Ovary (tissue), 9 donors: ENCODE measurements around the gene RPS25. TPM values are rescaled to one million over a fixed set of nuclear protein-coding genes. Genes with fewer than 3 reads are reported as not detected.
"Not testable (repeated sequence)": the region's sequence is repeated elsewhere in the genome, so short reads cannot be mapped to it uniquely, and the experiment has no call there.

Source experiments
- DNase-seq, 5 donors: peaks; one replicate each; pipeline ENCODE4 v3.0.0-alpha.2; 2019 to 2020
- H3K27ac ChIP-seq, 2 donors: fragments of 200-600 bp; one replicate each; pipeline versions ENCODE4 v1.5.1 to v1.8.0; 2019 to 2022
- H3K27me3 ChIP-seq: fragments of 200-600 bp; one replicate; pipeline ENCODE4 v1.8.0; 2022
- H3K36me3 ChIP-seq: fragments of 200-600 bp; sonication (generic); one replicate; pipeline ENCODE4 v1.5.1; 2019
- H3K4me1 ChIP-seq: one replicate; pipeline ENCODE4 v1.8.1; 2013; ENCODE audit warnings: mild to moderate bottlenecking, moderate library complexity; ENCODE audit not compliant: insufficient read depth
- H3K4me3 ChIP-seq: fragments of 200-600 bp; sonication (generic); one replicate; pipeline ENCODE4 v1.5.1; 2017
- H3K9me3 ChIP-seq, 2 donors: fragments of 200-600 bp in 1 of 2; sonication (generic) in 1 of 2; one replicate each; pipeline versions ENCODE4 v1.5.1 to v1.8.1; 2013 to 2019; ENCODE audit warnings: mild to moderate bottlenecking in 1 of 2, moderate library complexity in 1 of 2
- EP300 ChIP-seq: sonication (generic); formaldehyde crosslinking; IDR thresholded peaks from one replicate; pipeline ENCODE4 v1.6.1; 2017; ENCODE audit warnings: antibody characterized with exemption
- POLR2A ChIP-seq: fragments of 450-650 bp; IDR thresholded peaks from one replicate; pipeline ENCODE4 v1.6.1; 2017; ENCODE audit warnings: antibody characterized with exemption, mild to moderate bottlenecking, moderate library complexity
- whole genome bisulfite sequencing, 3 donors: extraction: QIAGEN DNeasy Blood & Tissue Kit in 1 of 3; methylation state at CpG; one replicate each; pipeline versions ENCODE4 v1.1.5 to v1.1.7; 2013 to 2017; 5-methylcytosine and 5-hydroxymethylcytosine counted together
- intact Hi-C, 4 donors: fragments of 100-400 bp; cut with DNase I; formaldehyde crosslinking; loops; one replicate each; pipeline versions ENCODE4 v1.11.0 to v1.15.1; 2022 to 2023
- polyA plus RNA-seq, 2 donors: library from polyadenylated mRNA; stranded (reverse); fragments of 200-250 nt in 1 of 2; fragments of 350-450 nt in 1 of 2; fragmentation: Illumina TruSeq in 1 of 2; extraction: RNeasy Lipid Tissue Mini Kit (QIAGEN cat#74804) in 1 of 2; gene quantifications; one replicate each; pipeline ENCODE4 v1.2.3, GENCODE V29; 2013 to 2014
- total RNA-seq, 7 donors: library from RNA; depleted of rRNA in 2 of 7; stranded (reverse); fragments of >200 nt in 2 of 7; fragmentation: NEBNext Ultra II Directional in 3 of 7; extraction: Animal tissue kit (Norgen Biotek cat#: 25700) in 3 of 7; gene quantifications; one replicate each; pipeline versions ENCODE4 v1.1.0 to v1.2.4, GENCODE V29; 2016 to 2023
- TF ChIP-seq, protein P1 (sequence below), 3 donors: fragments of 450-650 bp in 2 of 3; fragments of 200-600 bp in 1 of 3; IDR thresholded peaks; one replicate each; pipeline versions ENCODE4 v1.5.1 to v1.8.0; 2016 to 2022; ENCODE audit warnings: antibody characterized with exemption in 3 of 3, mild to moderate bottlenecking in 1 of 3
- donor health status: DM: no; HTN: no; CAD: no; lungs with moderate emphysema.
- donor health status: DM: no; HTN: no; CAD: no.
- donor health status: Bipolar disorder and iron deficiency.
- donor health status: DM: yes; HTN: yes; CAD: no.
- donor health status: DM: no; HTN: no; CAD: no.
- donor health status: DM: yes; HTN: yes; CAD: no.

The RPS25 gene
- total and polyA plus RNA-seq, 9 donors = 1,999 to 7,045 (median 2,845) TPM

DNA sequence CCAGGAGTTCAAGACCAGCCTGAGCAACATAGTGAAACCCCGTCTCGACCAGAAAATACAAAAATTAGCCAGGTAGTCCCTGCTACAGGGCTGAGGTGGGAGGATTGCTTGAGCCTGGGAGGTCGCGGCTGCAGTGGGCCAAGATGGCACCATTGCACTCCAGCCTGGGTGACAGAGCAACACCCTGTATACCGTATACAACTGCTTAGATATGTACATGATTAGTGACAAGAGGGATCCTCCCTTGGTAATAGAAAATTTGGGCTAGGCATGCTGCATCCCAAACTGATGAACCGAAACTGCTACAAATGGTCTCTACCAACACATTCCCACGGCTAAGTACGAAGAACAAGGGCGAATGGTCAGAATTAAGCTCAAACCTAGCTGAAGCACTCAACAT lies 24.8 kb upstream of the RPS25 start:
- WGBS, 3 donors = 87 to 90% (median 89%) methylated on average over 9 of the region's 9 CpGs
- no peaks in the 10 kb centered on the region for H3K9me3 ChIP-seq
- H3K27ac ChIP-seq = no peak overlapping the region
- H3K4me3 ChIP-seq = no peak overlapping the region
- H3K27me3 ChIP-seq = no peaks in the 10 kb centered on the region
- intact Hi-C loops = no loop called here
- no peaks in the 10 kb centered on the region for H3K36me3 ChIP-seq
- no peaks in the 10 kb centered on the region for H3K4me1 ChIP-seq
- DNase-seq = no peak
- no peak for TF ChIP-seq POLR2A
- TF ChIP-seq, protein P1, sequence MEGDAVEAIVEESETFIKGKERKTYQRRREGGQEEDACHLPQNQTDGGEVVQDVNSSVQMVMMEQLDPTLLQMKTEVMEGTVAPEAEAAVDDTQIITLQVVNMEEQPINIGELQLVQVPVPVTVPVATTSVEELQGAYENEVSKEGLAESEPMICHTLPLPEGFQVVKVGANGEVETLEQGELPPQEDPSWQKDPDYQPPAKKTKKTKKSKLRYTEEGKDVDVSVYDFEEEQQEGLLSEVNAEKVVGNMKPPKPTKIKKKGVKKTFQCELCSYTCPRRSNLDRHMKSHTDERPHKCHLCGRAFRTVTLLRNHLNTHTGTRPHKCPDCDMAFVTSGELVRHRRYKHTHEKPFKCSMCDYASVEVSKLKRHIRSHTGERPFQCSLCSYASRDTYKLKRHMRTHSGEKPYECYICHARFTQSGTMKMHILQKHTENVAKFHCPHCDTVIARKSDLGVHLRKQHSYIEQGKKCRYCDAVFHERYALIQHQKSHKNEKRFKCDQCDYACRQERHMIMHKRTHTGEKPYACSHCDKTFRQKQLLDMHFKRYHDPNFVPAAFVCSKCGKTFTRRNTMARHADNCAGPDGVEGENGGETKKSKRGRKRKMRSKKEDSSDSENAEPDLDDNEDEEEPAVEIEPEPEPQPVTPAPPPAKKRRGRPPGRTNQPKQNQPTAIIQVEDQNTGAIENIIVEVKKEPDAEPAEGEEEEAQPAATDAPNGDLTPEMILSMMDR (IDR thresholded peaks at IDR 0.05) = no peak
- no peak for TF ChIP-seq EP300

DNA sequence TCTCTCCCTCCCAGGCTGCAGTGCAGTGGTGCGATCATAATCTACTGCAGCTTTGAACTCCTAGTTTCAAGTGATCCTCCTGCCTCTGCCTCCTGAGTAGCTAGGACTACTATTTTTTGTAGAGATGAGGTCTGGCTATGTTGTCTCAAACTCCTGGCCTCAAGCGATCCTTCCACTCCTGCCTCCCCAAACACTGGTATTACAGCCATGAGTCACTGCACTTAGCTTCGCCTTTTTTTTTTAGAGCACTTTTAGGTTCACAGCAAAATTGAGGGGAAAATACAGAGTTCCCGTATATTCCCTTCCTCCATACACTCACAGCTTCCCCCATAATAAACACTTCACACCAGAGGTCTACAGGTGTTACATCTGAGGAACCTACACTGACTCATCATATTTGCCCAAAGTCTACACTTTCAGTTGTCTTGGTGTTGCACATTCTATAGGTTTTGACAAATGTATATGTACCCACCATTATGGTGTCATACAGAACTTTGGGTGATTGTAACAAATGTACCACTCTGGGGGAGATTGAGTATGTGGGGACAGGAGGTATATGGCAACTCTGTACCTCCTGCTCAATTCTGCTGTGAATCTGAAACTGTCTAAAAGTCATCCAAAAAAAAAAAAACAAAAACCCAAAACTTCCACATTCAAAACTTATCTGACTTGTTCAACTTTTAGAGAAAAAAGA lies 23.8 kb upstream of the RPS25 start:
- no peaks in the 10 kb centered on the region for H3K36me3 ChIP-seq
- 68 to 77% (median 72%) methylated on average over 4 of the region's 4 CpGs for WGBS, 3 donors
- no peak overlapping the region for H3K4me3 ChIP-seq
- H3K9me3 ChIP-seq = no peaks in the 10 kb centered on the region
- intact Hi-C loops = no loop called here
- H3K27ac ChIP-seq = no peak overlapping the region
- no peak for DNase-seq
- H3K27me3 ChIP-seq = no peaks in the 10 kb centered on the region
- no peaks in the 10 kb centered on the region for H3K4me1 ChIP-seq
- no peak for TF ChIP-seq POLR2A
- TF ChIP-seq EP300 = no peak
- TF ChIP-seq, protein P1 (IDR thresholded peaks at IDR 0.05) = no peak

DNA sequence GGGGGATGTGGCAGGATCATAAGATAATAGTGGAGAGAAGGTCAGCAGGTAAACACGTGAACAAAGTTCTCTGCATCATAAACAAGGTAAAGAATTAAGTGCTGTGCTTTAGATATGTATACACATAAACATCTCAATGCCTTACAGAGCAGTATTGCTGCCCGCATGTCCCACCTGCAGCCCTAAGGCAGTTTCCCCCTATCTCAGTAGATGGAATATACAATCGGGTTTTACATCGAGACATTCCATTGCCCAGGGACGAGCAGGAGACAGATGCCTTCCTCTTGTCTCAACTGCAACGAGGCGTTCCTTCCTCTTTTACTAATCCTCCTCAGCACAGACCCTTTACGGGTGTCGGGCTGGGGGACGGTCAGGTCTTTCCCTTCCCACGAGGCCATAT lies 21.3 kb upstream of the RPS25 start:
- not testable (repeated sequence) for H3K4me1 ChIP-seq, H3K27ac ChIP-seq, DNase-seq, H3K4me3 ChIP-seq, H3K27me3 ChIP-seq, H3K9me3 ChIP-seq, H3K36me3 ChIP-seq
- 36 to 41% (median 38%) methylated on average over 11 of the region's 11 CpGs for WGBS, 3 donors
- intact Hi-C loops = loop anchor here in 1 of 4 donors (10.0 kb wide), 1 partner anchor 155 kb away; no protein-coding TSS in a partner anchor

DNA sequence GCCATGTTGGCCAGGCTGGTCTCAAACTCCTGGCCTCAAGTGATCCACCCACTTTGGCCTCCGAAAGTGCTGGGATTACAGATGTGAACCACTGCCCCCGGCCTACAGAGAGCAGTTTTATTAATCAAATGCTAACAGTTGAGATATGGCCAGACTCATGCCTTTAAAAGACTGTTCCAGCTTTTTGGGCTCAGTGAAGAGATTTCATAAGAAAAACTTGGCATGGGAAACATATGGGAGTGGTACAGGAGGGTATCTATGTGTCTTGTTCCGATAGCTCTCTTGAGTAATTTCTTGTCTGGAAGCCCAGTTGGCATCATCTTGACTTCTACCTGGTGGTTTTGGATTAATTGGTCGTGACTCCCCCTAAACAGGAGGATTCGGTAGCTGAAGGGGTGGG lies 20.7 kb upstream of the RPS25 start:
- DNase-seq = no peak
- no peaks in the 10 kb centered on the region for H3K9me3 ChIP-seq
- TF ChIP-seq POLR2A = no peak
- TF ChIP-seq, protein P1 (IDR thresholded peaks at IDR 0.05) = no peak
- no peak for TF ChIP-seq EP300
- H3K4me1 ChIP-seq = no peaks in the 10 kb centered on the region
- no peaks in the 10 kb centered on the region for H3K27me3 ChIP-seq
- H3K36me3 ChIP-seq = no peaks in the 10 kb centered on the region
- intact Hi-C loops = loop anchor here in 1 of 4 donors (10.0 kb wide), 1 partner anchor 156 kb away; no protein-coding TSS in a partner anchor
- 69 to 74% (median 71%) methylated on average over 5 of the region's 5 CpGs for WGBS, 3 donors
- H3K27ac ChIP-seq = no peak overlapping the region
- no peak overlapping the region for H3K4me3 ChIP-seq

DNA sequence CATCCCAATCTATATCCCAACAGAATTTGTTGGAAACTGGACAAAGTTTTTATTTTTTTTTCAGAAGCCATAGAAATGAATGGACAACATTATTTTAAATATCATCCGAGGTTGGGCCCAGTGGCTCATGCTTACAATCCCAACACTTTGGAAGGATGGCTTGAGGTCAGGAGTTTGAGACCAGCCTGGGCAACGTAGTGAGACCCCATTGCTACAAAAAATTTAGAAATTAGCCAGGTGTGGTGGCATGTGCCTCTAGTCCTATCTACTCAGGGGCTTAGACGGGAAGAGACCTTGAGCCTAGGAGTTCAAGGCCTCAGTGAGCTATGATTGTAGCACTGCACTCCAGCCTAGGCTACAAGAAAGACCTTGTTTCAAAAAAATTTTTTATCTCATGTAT lies 16.7 kb upstream of the RPS25 start:
- WGBS, 3 donors = 56 to 72% (median 60%) methylated on average over 3 of the region's 3 CpGs
- H3K27me3 ChIP-seq = no peaks in the 10 kb centered on the region
- no peaks in the 10 kb centered on the region for H3K36me3 ChIP-seq
- DNase-seq = no peak
- H3K4me3 ChIP-seq = no peak overlapping the region
- intact Hi-C loops = loop anchor here in 1 of 4 donors (10.0 kb wide), 1 partner anchor 160 kb away; no protein-coding TSS in a partner anchor
- no peaks in the 10 kb centered on the region for H3K9me3 ChIP-seq
- TF ChIP-seq POLR2A (no peak), EP300 (no peak)
- TF ChIP-seq, protein P1 (IDR thresholded peaks at IDR 0.05) = no peak
- no peak overlapping the region for H3K27ac ChIP-seq
- H3K4me1 ChIP-seq = peaks cover 2% of the 10 kb centered on the region

DNA sequence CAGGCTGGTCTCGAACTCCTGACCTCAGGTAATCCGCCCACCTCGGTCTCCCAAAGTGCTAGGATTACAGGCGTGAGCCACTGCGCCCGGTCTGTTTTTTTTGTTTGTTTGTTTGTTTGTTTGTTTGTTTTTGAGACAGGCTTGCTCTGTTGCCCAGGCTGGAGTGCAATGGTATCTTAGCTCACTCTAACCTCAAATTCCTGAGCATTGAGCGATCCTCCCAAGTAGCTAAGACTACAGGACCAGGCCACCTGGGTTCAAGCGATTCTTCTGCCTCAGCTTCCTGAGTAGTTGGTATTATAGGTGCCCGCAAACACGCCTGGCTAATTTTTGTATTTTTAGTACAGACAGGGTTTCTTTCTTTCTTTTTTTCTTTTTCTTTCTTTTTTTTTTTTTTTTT lies 15.3 kb upstream of the RPS25 start:
- not testable (repeated sequence) for H3K36me3 ChIP-seq, H3K4me1 ChIP-seq, H3K4me3 ChIP-seq, DNase-seq, H3K27me3 ChIP-seq, H3K27ac ChIP-seq, H3K9me3 ChIP-seq
- intact Hi-C loops = loop anchor here in 1 of 4 donors (10.0 kb wide), 1 partner anchor 161 kb away; no protein-coding TSS in a partner anchor
- 79 to 81% (median 79%) methylated on average over 10 of the region's 10 CpGs for WGBS, 3 donors
